ENCODE results near the gene ATP8B1. TPM values are rescaled to one million over a fixed set of nuclear protein-coding genes. Genes with fewer than 3 reads are reported as not detected.

ATP8B1 gene
- total and polyA plus RNA-seq, 2 donors (not counting 1 experiment from before 2014, with no cell fraction given) = 109 to 125 TPM

- DNase-seq (ENCODE audit: low read depth in 2 of 2) = no peak
- Histone ChIP-seq H3K9ac (ENCODE audit: insufficient read depth, low read length) (no peak overlapping the region), H3K27me3 (ENCODE audit: control insufficient read depth, insufficient read depth, low read length) (no peaks in the 10 kb centered on the region), H4K20me1 (ENCODE audit: control insufficient read depth, extremely low read depth, insufficient read depth, low read length) (no peaks in the 10 kb centered on the region), H3K9me3 (ENCODE audit: control insufficient read depth, insufficient read depth, low read depth, low read length) (no peaks in the 10 kb centered on the region), H3K36me3 (ENCODE audit: control insufficient read depth, insufficient read depth, low read length) (peaks cover 2% of the 10 kb centered on the region), H3K4me1 (ENCODE audit: control insufficient read depth, extremely low read depth, insufficient read depth, low read length) (peaks cover 32% of the 10 kb centered on the region), H2AFZ (ENCODE audit: low read length) (no peak overlapping the region), H3K4me2 (ENCODE audit: extremely low read depth, insufficient read depth, low read length) (no peak overlapping the region), H3K27ac (ENCODE audit: insufficient read depth, low read length) (no peak overlapping the region), H3K79me2 (ENCODE audit: control insufficient read depth, insufficient read depth, low read length) (peaks cover 93% of the 10 kb centered on the region), H3K4me3 (replicated peaks in 1 of 4; ENCODE audit: control extremely low read depth in 1 of 4, insufficient read depth in 1 of 4, low read depth in 3 of 4, low read length in 4 of 4) (no peak overlapping the region)
- TF ChIP-seq EZH2 (IDR thresholded peaks at IDR 0.05; ENCODE audit: low read length, missing control alignments) (no peak), CTCF (conservative IDR thresholded peaks at IDR 0.05 in 1 of 2, IDR thresholded peaks at IDR 0.05 in 1 of 2; ENCODE audit: low read depth in 1 of 2, low read length in 2 of 2) (no peak)
These were observed 17.2 kb downstream of the ATP8B1 start for GRCh38 chr18:57785751-57786437.

GRCh38 chr18:57784801-57785114 lies 18.4 kb downstream of the ATP8B1 start:
- Histone ChIP-seq H3K4me3 (replicated peaks in 1 of 4; ENCODE audit: control extremely low read depth in 1 of 4, insufficient read depth in 1 of 4, low read depth in 3 of 4, low read length in 4 of 4) (no peak overlapping the region), H2AFZ (ENCODE audit: low read length) (no peak overlapping the region), H3K9me3 (ENCODE audit: control insufficient read depth, insufficient read depth, low read depth, low read length) (no peaks in the 10 kb centered on the region), H4K20me1 (ENCODE audit: control insufficient read depth, extremely low read depth, insufficient read depth, low read length) (no peaks in the 10 kb centered on the region), H3K79me2 (ENCODE audit: control insufficient read depth, insufficient read depth, low read length) (peaks cover 92% of the 10 kb centered on the region), H3K4me1 (ENCODE audit: control insufficient read depth, extremely low read depth, insufficient read depth, low read length) (peaks cover 34% of the 10 kb centered on the region), H3K27me3 (ENCODE audit: control insufficient read depth, insufficient read depth, low read length) (no peaks in the 10 kb centered on the region), H3K36me3 (ENCODE audit: control insufficient read depth, insufficient read depth, low read length) (peaks cover 2% of the 10 kb centered on the region), H3K4me2 (ENCODE audit: extremely low read depth, insufficient read depth, low read length) (peak overlapping the region; percentile 46), H3K9ac (ENCODE audit: insufficient read depth, low read length) (no peak overlapping the region), H3K27ac (ENCODE audit: insufficient read depth, low read length) (peak overlapping the region; percentile 58)
- TF ChIP-seq EZH2 (IDR thresholded peaks at IDR 0.05; ENCODE audit: low read length, missing control alignments) (no peak), CTCF (conservative IDR thresholded peaks at IDR 0.05 in 1 of 2, IDR thresholded peaks at IDR 0.05 in 1 of 2; ENCODE audit: low read depth in 1 of 2, low read length in 2 of 2) (no peak)
- no peak for DNase-seq (ENCODE audit: low read depth in 2 of 2)

GRCh38 chr18:57784034-57784800 lies 18.9 kb downstream of the ATP8B1 start:
- Histone ChIP-seq H3K9ac (ENCODE audit: insufficient read depth, low read length) (no peak overlapping the region), H3K27ac (ENCODE audit: insufficient read depth, low read length) (peak overlapping the region; percentile 58), H3K9me3 (ENCODE audit: control insufficient read depth, insufficient read depth, low read depth, low read length) (no peaks in the 10 kb centered on the region), H3K4me1 (ENCODE audit: control insufficient read depth, extremely low read depth, insufficient read depth, low read length) (peaks cover 30% of the 10 kb centered on the region), H4K20me1 (ENCODE audit: control insufficient read depth, extremely low read depth, insufficient read depth, low read length) (no peaks in the 10 kb centered on the region), H3K4me2 (ENCODE audit: extremely low read depth, insufficient read depth, low read length) (peak overlapping the region; percentile 46), H3K27me3 (ENCODE audit: control insufficient read depth, insufficient read depth, low read length) (no peaks in the 10 kb centered on the region), H3K4me3 (replicated peaks in 1 of 4; ENCODE audit: control extremely low read depth in 1 of 4, insufficient read depth in 1 of 4, low read depth in 3 of 4, low read length in 4 of 4) (no peak overlapping the region), H2AFZ (ENCODE audit: low read length) (no peak overlapping the region), H3K79me2 (ENCODE audit: control insufficient read depth, insufficient read depth, low read length) (peaks cover 92% of the 10 kb centered on the region), H3K36me3 (ENCODE audit: control insufficient read depth, insufficient read depth, low read length) (peaks cover 2% of the 10 kb centered on the region)
- no peak for TF ChIP-seq CTCF (conservative IDR thresholded peaks at IDR 0.05 in 1 of 2, IDR thresholded peaks at IDR 0.05 in 1 of 2; ENCODE audit: low read depth in 1 of 2, low read length in 2 of 2)
- TF ChIP-seq EZH2 (IDR thresholded peaks at IDR 0.05; ENCODE audit: low read length, missing control alignments) = no peak
- peak; percentile 87 to 93 for DNase-seq (ENCODE audit: low read depth in 2 of 2)

All from fibroblast of lung (primary cell).